Mesenchymal stem cell (in vitro differentiated cells and primary cell): ENCODE measurements around the gene AGTPBP1.
"Not testable (repeated sequence)": the region's sequence is repeated elsewhere in the genome, so short reads cannot be mapped to it uniquely, and the experiment has no call there.

ENCODE experiments used
- DNase-seq: peaks from one replicate; pipeline ENCODE4 v3.0.0-alpha.2; 2013
- H2AFZ ChIP-seq: one replicate; pipeline ENCODE4 v1.6.1; 2013; ENCODE audit warnings: low read depth, mild to moderate bottlenecking, control low read depth, inconsistent platforms, low read length, moderate library complexity
- H2AK5ac ChIP-seq: 2 replicates; pipeline ENCODE4 v1.6.1; 2013; ENCODE audit warnings: low read length, moderate library complexity, mild to moderate bottlenecking, inconsistent platforms; ENCODE audit not compliant: severe bottlenecking
- H2BK120ac ChIP-seq: one replicate; pipeline ENCODE4 v1.6.1; 2013; ENCODE audit warnings: low read depth, mild to moderate bottlenecking, inconsistent platforms, low read length, moderate library complexity
- H2BK12ac ChIP-seq, 2 experiments: one replicate each; pipeline ENCODE4 v1.6.1; 2013; ENCODE audit warnings: inconsistent platforms in 2 of 2, low read length in 2 of 2, mild to moderate bottlenecking in 2 of 2, moderate library complexity in 2 of 2, control low read depth in 1 of 2
- H2BK15ac ChIP-seq: one replicate; pipeline ENCODE4 v1.6.1; 2013; ENCODE audit warnings: mild to moderate bottlenecking, low read depth, inconsistent platforms; ENCODE audit not compliant: poor library complexity, severe bottlenecking
- H2BK5ac ChIP-seq: 2 replicates; pipeline ENCODE4 v1.6.1; 2013; ENCODE audit warnings: low read depth, mild to moderate bottlenecking, low read length, control low read depth, inconsistent platforms; ENCODE audit not compliant: poor library complexity, severe bottlenecking
- H3K14ac ChIP-seq, 2 experiments: one replicate each; pipeline ENCODE4 v1.6.1; 2013; ENCODE audit warnings: inconsistent platforms in 2 of 2, low read length in 2 of 2, control low read depth in 1 of 2, mild to moderate bottlenecking in 1 of 2, moderate library complexity in 1 of 2
- H3K18ac ChIP-seq, 2 experiments: one replicate each; pipeline ENCODE4 v1.6.1; 2013; ENCODE audit warnings: inconsistent platforms in 2 of 2, low read length in 2 of 2, control low read depth in 1 of 2, low read depth in 1 of 2, mild to moderate bottlenecking in 1 of 2
- H3K23ac ChIP-seq, 2 experiments: one replicate each; pipeline ENCODE4 v1.6.1; 2013; ENCODE audit warnings: inconsistent platforms in 2 of 2, low read length in 2 of 2, mild to moderate bottlenecking in 2 of 2, moderate library complexity in 2 of 2, control low read depth in 1 of 2
- H3K27ac ChIP-seq: 2 replicates; pipeline ENCODE4 v1.5.1; 2013; ENCODE audit warnings: mild to moderate bottlenecking, moderate library complexity, low read length, control low read depth, inconsistent platforms; ENCODE audit not compliant: poor library complexity, severe bottlenecking
- H3K27me3 ChIP-seq, 2 experiments: 2 replicates each; pipeline versions ENCODE4 v1.6.1 to v1.7.0; 2013; ENCODE audit warnings: low read length in 2 of 2, mild to moderate bottlenecking in 2 of 2, moderate library complexity in 2 of 2, control low read depth in 1 of 2, inconsistent platforms in 1 of 2; ENCODE audit not compliant: control insufficient read depth in 1 of 2, insufficient read depth in 1 of 2
- H3K36me3 ChIP-seq, 2 experiments: 2 replicates each; pipeline versions ENCODE4 v1.6.1 to v1.7.0; 2013; ENCODE audit warnings: low read length in 2 of 2, control low read depth in 1 of 2, inconsistent platforms in 1 of 2, low read depth in 1 of 2, mild to moderate bottlenecking in 1 of 2; ENCODE audit not compliant: insufficient read depth in 2 of 2, control insufficient read depth in 1 of 2
- H3K4ac ChIP-seq, 2 experiments: one replicate each; pipeline ENCODE4 v1.6.1; 2013; ENCODE audit warnings: inconsistent platforms in 2 of 2, low read length in 2 of 2, mild to moderate bottlenecking in 2 of 2, moderate library complexity in 2 of 2, control low read depth in 1 of 2, low read depth in 1 of 2
- H3K4me1 ChIP-seq: 2 replicates; pipeline ENCODE4 v1.6.1; 2013; ENCODE audit warnings: low read depth, low read length, control low read depth; ENCODE audit not compliant: control insufficient read depth, insufficient read depth
- H3K4me2 ChIP-seq: 2 replicates; pipeline ENCODE4 v1.6.1; 2013; ENCODE audit warnings: low read length, mild to moderate bottlenecking, inconsistent platforms; ENCODE audit not compliant: poor library complexity, severe bottlenecking
- H3K4me3 ChIP-seq, 2 experiments: 2 replicates each; pipeline versions ENCODE4 v1.5.1 to v1.7.0; 2013; ENCODE audit warnings: low read length in 2 of 2, mild to moderate bottlenecking in 2 of 2, control low read depth in 1 of 2, low read depth in 1 of 2; ENCODE audit not compliant: insufficient read depth in 1 of 2
- H3K79me1 ChIP-seq: replicated peaks from 2 replicates; pipeline ENCODE4 v1.6.1; 2013; ENCODE audit warnings: mild to moderate bottlenecking, control low read depth, low read length, inconsistent platforms; ENCODE audit not compliant: poor library complexity, severe bottlenecking
- H3K9ac ChIP-seq: 2 replicates; pipeline ENCODE4 v1.7.0; 2013; ENCODE audit warnings: mild to moderate bottlenecking, low read length, moderate library complexity
- H3K9me3 ChIP-seq: 2 replicates; pipeline ENCODE4 v1.7.0; 2013; ENCODE audit warnings: mild to moderate bottlenecking, low read length; ENCODE audit not compliant: control insufficient read depth
- H4K8ac ChIP-seq: one replicate; pipeline ENCODE4 v1.6.1; 2013; ENCODE audit warnings: inconsistent platforms, mild to moderate bottlenecking, low read length, moderate library complexity
- H4K91ac ChIP-seq: one replicate; pipeline ENCODE4 v1.6.1; 2013; ENCODE audit warnings: mild to moderate bottlenecking, low read length, inconsistent platforms
- WGBS: methylation state at CpG from one replicate; pipeline ENCODE4 v1.1.7; 2013; ENCODE audit warnings: mixed read lengths; 5-methylcytosine and 5-hydroxymethylcytosine counted together

The AGTPBP1 gene

GRCh38 chr9:85723215-85723614 is 18.5 kb downstream of the AGTPBP1 start:
- H3K79me1 ChIP-seq: peaks cover 12% of the 10 kb centered on the region
- H3K18ac ChIP-seq: no peak overlapping the region
- H4K91ac ChIP-seq: no peak overlapping the region
- no peak overlapping the region for H3K4me3 ChIP-seq
- no peak overlapping the region for H4K8ac ChIP-seq
- no peak for DNase-seq
- no peak overlapping the region for H2AK5ac ChIP-seq
- H2AFZ ChIP-seq: no peak overlapping the region
- peak overlapping the region; percentile 41 for H3K27ac ChIP-seq
- H3K36me3 ChIP-seq: peaks cover 0 to 2% of the 10 kb centered on the region in 2 experiments
- H3K4ac ChIP-seq: no peak overlapping the region
- no peaks in the 10 kb centered on the region for H3K27me3 ChIP-seq
- peak overlapping the region in 1 of 2 experiments; percentile 78 for H3K14ac ChIP-seq
- H2BK12ac ChIP-seq: no peak overlapping the region
- no peak overlapping the region for H3K4me2 ChIP-seq
- H3K4me1 ChIP-seq: peaks cover 9% of the 10 kb centered on the region
- H2BK120ac ChIP-seq: no peak overlapping the region
- no peak overlapping the region for H2BK15ac ChIP-seq
- 68% methylated on average over 7 of the region's 7 CpGs for WGBS
- no peaks in the 10 kb centered on the region for H3K9me3 ChIP-seq
- no peak overlapping the region for H2BK5ac ChIP-seq
- H3K23ac ChIP-seq: no peak overlapping the region
- H3K9ac ChIP-seq: no peak overlapping the region

- H2BK120ac ChIP-seq, H2BK5ac ChIP-seq, H3K4me3 ChIP-seq, H3K4me1 ChIP-seq, H3K4ac ChIP-seq, H3K4me2 ChIP-seq, H4K8ac ChIP-seq, H2AK5ac ChIP-seq, H3K9me3 ChIP-seq, H3K27ac ChIP-seq, H2AFZ ChIP-seq, H3K79me1 ChIP-seq, H3K36me3 ChIP-seq, DNase-seq, H2BK12ac ChIP-seq, H2BK15ac ChIP-seq, H4K91ac ChIP-seq, H3K27me3 ChIP-seq, H3K18ac ChIP-seq, H3K9ac ChIP-seq, H3K14ac ChIP-seq, H3K23ac ChIP-seq: not testable (repeated sequence)
Measured at GRCh38 chr9:85719411-85719810, 22.3 kb downstream of the AGTPBP1 start.

- H3K79me1 ChIP-seq, H2AFZ ChIP-seq, H2AK5ac ChIP-seq, H3K4me2 ChIP-seq, H3K4ac ChIP-seq, H4K8ac ChIP-seq, H3K27me3 ChIP-seq, H2BK12ac ChIP-seq, H3K23ac ChIP-seq, H2BK5ac ChIP-seq, H3K9me3 ChIP-seq, DNase-seq, H3K18ac ChIP-seq, H3K36me3 ChIP-seq, H3K4me1 ChIP-seq, H2BK15ac ChIP-seq, H4K91ac ChIP-seq, H2BK120ac ChIP-seq, H3K4me3 ChIP-seq, H3K9ac ChIP-seq, H3K14ac ChIP-seq, H3K27ac ChIP-seq: not testable (repeated sequence)
- 100% methylated on average over 1 of the region's 4 CpGs for WGBS
Measured at GRCh38 chr9:85717818-85718217, 23.9 kb downstream of the AGTPBP1 start.

- no peak overlapping the region for H3K4me3 ChIP-seq
- WGBS: 98% methylated on average over 4 of the region's 6 CpGs
- H3K18ac ChIP-seq: no peak overlapping the region
- no peak overlapping the region for H2BK120ac ChIP-seq
- no peaks in the 10 kb centered on the region for H3K9me3 ChIP-seq
- H3K27ac ChIP-seq: no peak overlapping the region
- H3K4me2 ChIP-seq: no peak overlapping the region
- no peak overlapping the region for H4K8ac ChIP-seq
- no peak overlapping the region for H3K4ac ChIP-seq
- H3K23ac ChIP-seq: no peak overlapping the region
- no peak overlapping the region for H2AK5ac ChIP-seq
- H2AFZ ChIP-seq: no peak overlapping the region
- no peak overlapping the region for H3K9ac ChIP-seq
- no peaks in the 10 kb centered on the region for H3K27me3 ChIP-seq
- H2BK12ac ChIP-seq: no peak overlapping the region
- H4K91ac ChIP-seq: no peak overlapping the region
- no peaks in the 10 kb centered on the region for H3K4me1 ChIP-seq
- no peaks in the 10 kb centered on the region for H3K36me3 ChIP-seq
- H3K14ac ChIP-seq: no peak overlapping the region
- DNase-seq: no peak
- H2BK15ac ChIP-seq: no peak overlapping the region
- no peaks in the 10 kb centered on the region for H3K79me1 ChIP-seq
- H2BK5ac ChIP-seq: no peak overlapping the region
Measured at GRCh38 chr9:85717220-85717619, 24.5 kb downstream of the AGTPBP1 start.
